Measurements from ENCODE around the gene SPIN1. TPM values are rescaled to one million over a fixed set of nuclear protein-coding genes. Genes with fewer than 3 reads are reported as not detected.
"Not testable (repeated sequence)": the region's sequence is repeated elsewhere in the genome, so short reads cannot be mapped to it uniquely, and the experiment has no call there.

Gene SPIN1
- polyA plus RNA-seq (2013), result 75.4 TPM

- Histone ChIP-seq H3K27ac (ENCODE audit: insufficient read depth in 1 of 2, low read depth in 1 of 2, low read length in 2 of 2, poor library complexity in 1 of 2, severe bottlenecking in 2 of 2) (peak within 1 kb of the TSS; percentile 72 to 90), H3K9me3 (ENCODE audit: control extremely low read depth in 1 of 5, control insufficient read depth in 4 of 5, insufficient read depth in 2 of 5, low read depth in 1 of 5, low read length in 4 of 5) (no peaks in the 10 kb centered on the region), H3K4me3 (ENCODE audit: control insufficient read depth in 1 of 7, extremely low read depth in 1 of 7, insufficient read depth in 4 of 7, low read depth in 2 of 7, low read length in 6 of 7) (peak within 1 kb of the TSS; percentile 84 to 96 (median 95)), H3K36me3 (ENCODE audit: control insufficient read depth in 4 of 4, insufficient read depth in 4 of 4, low read length in 3 of 4) (no peaks in the 10 kb centered on the region), H3K4me1 (ENCODE audit: control extremely low read depth in 1 of 4, control insufficient read depth in 4 of 4, insufficient read depth in 4 of 4, low read length in 3 of 4) (peaks cover 24 to 48% (median 44%) of the 10 kb centered on the region in 4 experiments), H3K27me3 (replicated peaks in 2 of 5; ENCODE audit: control insufficient read depth in 4 of 5, insufficient read depth in 5 of 5, low read length in 4 of 5) (no peaks in the 10 kb centered on the region)
- 0% methylated on average over 76 of the region's 106 CpGs for WGBS (ENCODE audit: insufficient coverage)
- peak; percentile 77 to 90 (median 87) for DNase-seq
- ChIA-PET CTCF (interaction anchor here (1.2 kb wide), 1 partner anchor 75 kb away, joined by 3 read pairs; no protein-coding TSS in a partner anchor), POLR2A (no interaction called here)
Observed at GRCh38 chr9:88388203-88388885, at the start of gene SPIN1. Gene SPIN1 (plus strand): TSS chr9:88388444. CDS start chr9:88426540, 38,096 bp downstream.

GRCh38 chr9:88339317-88339716 lies 48.9 kb upstream of the SPIN1 start:
- CTCF ChIA-PET, result interaction anchor here (1.8 kb wide), 1 partner anchor 25 kb away, joined by 5 read pairs; no protein-coding TSS in a partner anchor
- H3K4me1 ChIP-seq (ENCODE audit: control extremely low read depth in 1 of 4, control insufficient read depth in 4 of 4, insufficient read depth in 4 of 4, low read length in 3 of 4), result peaks cover 8 to 27% (median 17%) of the 10 kb centered on the region in 4 experiments
- 17% methylated on average over 1 of the region's 4 CpGs for WGBS (ENCODE audit: insufficient coverage)
- no peak overlapping the region for H3K27ac ChIP-seq (ENCODE audit: insufficient read depth in 1 of 2, low read depth in 1 of 2, low read length in 2 of 2, poor library complexity in 1 of 2, severe bottlenecking in 2 of 2)
- no peaks in the 10 kb centered on the region for H3K9me3 ChIP-seq (ENCODE audit: control extremely low read depth in 1 of 5, control insufficient read depth in 4 of 5, insufficient read depth in 2 of 5, low read depth in 1 of 5, low read length in 4 of 5)
- peak in 2 of 3 donors; percentile 50 to 66 for DNase-seq
- POLR2A ChIA-PET, result no interaction called here
- no peaks in the 10 kb centered on the region for H3K27me3 ChIP-seq (replicated peaks in 2 of 5; ENCODE audit: control insufficient read depth in 4 of 5, insufficient read depth in 5 of 5, low read length in 4 of 5)
- H3K36me3 ChIP-seq (ENCODE audit: control insufficient read depth in 4 of 4, insufficient read depth in 4 of 4, low read length in 3 of 4), result no peaks in the 10 kb centered on the region
- H3K4me3 ChIP-seq (ENCODE audit: control insufficient read depth in 1 of 7, extremely low read depth in 1 of 7, insufficient read depth in 4 of 7, low read depth in 2 of 7, low read length in 6 of 7), result no peak overlapping the region

- no peak overlapping the region for H3K4me3 ChIP-seq (ENCODE audit: control insufficient read depth in 1 of 7, extremely low read depth in 1 of 7, insufficient read depth in 4 of 7, low read depth in 2 of 7, low read length in 6 of 7)
- H3K27me3 ChIP-seq (replicated peaks in 2 of 5; ENCODE audit: control insufficient read depth in 4 of 5, insufficient read depth in 5 of 5, low read length in 4 of 5), result no peaks in the 10 kb centered on the region
- 77% methylated on average over 2 of the region's 2 CpGs for WGBS (ENCODE audit: insufficient coverage)
- H3K27ac ChIP-seq (ENCODE audit: insufficient read depth in 1 of 2, low read depth in 1 of 2, low read length in 2 of 2, poor library complexity in 1 of 2, severe bottlenecking in 2 of 2), result no peak overlapping the region
- no peaks in the 10 kb centered on the region for H3K36me3 ChIP-seq (ENCODE audit: control insufficient read depth in 4 of 4, insufficient read depth in 4 of 4, low read length in 3 of 4)
- H3K4me1 ChIP-seq (ENCODE audit: control extremely low read depth in 1 of 4, control insufficient read depth in 4 of 4, insufficient read depth in 4 of 4, low read length in 3 of 4), result peaks cover 8 to 27% (median 17%) of the 10 kb centered on the region in 4 experiments
- no peaks in the 10 kb centered on the region for H3K9me3 ChIP-seq (ENCODE audit: control extremely low read depth in 1 of 5, control insufficient read depth in 4 of 5, insufficient read depth in 2 of 5, low read depth in 1 of 5, low read length in 4 of 5)
- CTCF ChIA-PET, result no interaction called here
- peak in 1 of 3 donors; percentile 17 for DNase-seq
- POLR2A ChIA-PET, result no interaction called here
Observed at GRCh38 chr9:88342246-88342645, 46.0 kb upstream of the SPIN1 start.

- CTCF ChIA-PET, result no interaction called here
- H3K27ac ChIP-seq (ENCODE audit: insufficient read depth in 1 of 2, low read depth in 1 of 2, low read length in 2 of 2, poor library complexity in 1 of 2, severe bottlenecking in 2 of 2), result no peak overlapping the region
- no peaks in the 10 kb centered on the region for H3K27me3 ChIP-seq (replicated peaks in 2 of 5; ENCODE audit: control insufficient read depth in 4 of 5, insufficient read depth in 5 of 5, low read length in 4 of 5)
Observed at GRCh38 chr9:88344013-88344412, 44.2 kb upstream of the SPIN1 start.

GRCh38 chr9:88350354-88350753 lies 37.9 kb upstream of the SPIN1 start:
- DNase-seq; H3K4me3 ChIP-seq (ENCODE audit: control insufficient read depth in 1 of 7, extremely low read depth in 1 of 7, insufficient read depth in 4 of 7, low read depth in 2 of 7, low read length in 6 of 7); CTCF ChIA-PET; H3K4me1 ChIP-seq (ENCODE audit: control extremely low read depth in 1 of 4, control insufficient read depth in 4 of 4, insufficient read depth in 4 of 4, low read length in 3 of 4); H3K36me3 ChIP-seq (ENCODE audit: control insufficient read depth in 4 of 4, insufficient read depth in 4 of 4, low read length in 3 of 4); H3K27me3 ChIP-seq (replicated peaks in 2 of 5; ENCODE audit: control insufficient read depth in 4 of 5, insufficient read depth in 5 of 5, low read length in 4 of 5); POLR2A ChIA-PET; H3K27ac ChIP-seq (ENCODE audit: insufficient read depth in 1 of 2, low read depth in 1 of 2, low read length in 2 of 2, poor library complexity in 1 of 2, severe bottlenecking in 2 of 2): not testable (repeated sequence)
- 100% methylated on average over 1 of the region's 5 CpGs for WGBS (ENCODE audit: insufficient coverage)
- H3K9me3 ChIP-seq (ENCODE audit: control extremely low read depth in 1 of 5, control insufficient read depth in 4 of 5, insufficient read depth in 2 of 5, low read depth in 1 of 5, low read length in 4 of 5), result peaks cover 0 to 12% (median 5%) of the 10 kb centered on the region in 5 experiments

More at GRCh38 chr9:88344013-88344412, 44.2 kb upstream of the SPIN1 start:
- peak in 2 of 3 donors; percentile 27 to 44 for DNase-seq
- WGBS (ENCODE audit: insufficient coverage), result 59% methylated on average over 6 of the region's 7 CpGs
- no peaks in the 10 kb centered on the region for H3K36me3 ChIP-seq (ENCODE audit: control insufficient read depth in 4 of 4, insufficient read depth in 4 of 4, low read length in 3 of 4)
- peaks cover 7 to 25% (median 15%) of the 10 kb centered on the region in 4 experiments for H3K4me1 ChIP-seq (ENCODE audit: control extremely low read depth in 1 of 4, control insufficient read depth in 4 of 4, insufficient read depth in 4 of 4, low read length in 3 of 4)
- no peak overlapping the region for H3K4me3 ChIP-seq (ENCODE audit: control insufficient read depth in 1 of 7, extremely low read depth in 1 of 7, insufficient read depth in 4 of 7, low read depth in 2 of 7, low read length in 6 of 7)
- H3K9me3 ChIP-seq (ENCODE audit: control extremely low read depth in 1 of 5, control insufficient read depth in 4 of 5, insufficient read depth in 2 of 5, low read depth in 1 of 5, low read length in 4 of 5), result no peaks in the 10 kb centered on the region
- POLR2A ChIA-PET, result no interaction called here

GRCh38 chr9:88355166-88355565 lies 33.1 kb upstream of the SPIN1 start:
- Histone ChIP-seq H3K4me1 (ENCODE audit: control extremely low read depth in 1 of 4, control insufficient read depth in 4 of 4, insufficient read depth in 4 of 4, low read length in 3 of 4) (peaks cover 0 to 2% (median 0%) of the 10 kb centered on the region in 4 experiments), H3K27me3 (replicated peaks in 2 of 5; ENCODE audit: control insufficient read depth in 4 of 5, insufficient read depth in 5 of 5, low read length in 4 of 5) (no peaks in the 10 kb centered on the region), H3K27ac (ENCODE audit: insufficient read depth in 1 of 2, low read depth in 1 of 2, low read length in 2 of 2, poor library complexity in 1 of 2, severe bottlenecking in 2 of 2) (no peak overlapping the region), H3K36me3 (ENCODE audit: control insufficient read depth in 4 of 4, insufficient read depth in 4 of 4, low read length in 3 of 4) (no peaks in the 10 kb centered on the region), H3K4me3 (ENCODE audit: control insufficient read depth in 1 of 7, extremely low read depth in 1 of 7, insufficient read depth in 4 of 7, low read depth in 2 of 7, low read length in 6 of 7) (no peak overlapping the region), H3K9me3 (ENCODE audit: control extremely low read depth in 1 of 5, control insufficient read depth in 4 of 5, insufficient read depth in 2 of 5, low read depth in 1 of 5, low read length in 4 of 5) (peaks cover 0 to 15% (median 5%) of the 10 kb centered on the region in 5 experiments)
- no peak for DNase-seq
- CTCF ChIA-PET, result no interaction called here
- 100% methylated on average over 1 of the region's 2 CpGs for WGBS (ENCODE audit: insufficient coverage)
- POLR2A ChIA-PET, result no interaction called here

- H3K36me3 ChIP-seq (ENCODE audit: control insufficient read depth in 4 of 4, insufficient read depth in 4 of 4, low read length in 3 of 4); H3K27me3 ChIP-seq (replicated peaks in 2 of 5; ENCODE audit: control insufficient read depth in 4 of 5, insufficient read depth in 5 of 5, low read length in 4 of 5); CTCF ChIA-PET; H3K4me3 ChIP-seq (ENCODE audit: control insufficient read depth in 1 of 7, extremely low read depth in 1 of 7, insufficient read depth in 4 of 7, low read depth in 2 of 7, low read length in 6 of 7); POLR2A ChIA-PET; H3K4me1 ChIP-seq (ENCODE audit: control extremely low read depth in 1 of 4, control insufficient read depth in 4 of 4, insufficient read depth in 4 of 4, low read length in 3 of 4); H3K27ac ChIP-seq (ENCODE audit: insufficient read depth in 1 of 2, low read depth in 1 of 2, low read length in 2 of 2, poor library complexity in 1 of 2, severe bottlenecking in 2 of 2); DNase-seq: not testable (repeated sequence)
- peaks cover 0 to 15% (median 5%) of the 10 kb centered on the region in 5 experiments for H3K9me3 ChIP-seq (ENCODE audit: control extremely low read depth in 1 of 5, control insufficient read depth in 4 of 5, insufficient read depth in 2 of 5, low read depth in 1 of 5, low read length in 4 of 5)
Observed at GRCh38 chr9:88357250-88357649, 31.0 kb upstream of the SPIN1 start.
